ENCODE results near the gene PLPPR4. TPM values are rescaled to one million over a fixed set of nuclear protein-coding genes. Genes with fewer than 3 reads are reported as not detected.
A peak's percentile ranks its signal among the peaks of the same experiment; 100 is the strongest.

Gene PLPPR4
- total and polyA plus RNA-seq, 8 donors = 0.24 to 3.1 (median 0.66) TPM

DNA sequence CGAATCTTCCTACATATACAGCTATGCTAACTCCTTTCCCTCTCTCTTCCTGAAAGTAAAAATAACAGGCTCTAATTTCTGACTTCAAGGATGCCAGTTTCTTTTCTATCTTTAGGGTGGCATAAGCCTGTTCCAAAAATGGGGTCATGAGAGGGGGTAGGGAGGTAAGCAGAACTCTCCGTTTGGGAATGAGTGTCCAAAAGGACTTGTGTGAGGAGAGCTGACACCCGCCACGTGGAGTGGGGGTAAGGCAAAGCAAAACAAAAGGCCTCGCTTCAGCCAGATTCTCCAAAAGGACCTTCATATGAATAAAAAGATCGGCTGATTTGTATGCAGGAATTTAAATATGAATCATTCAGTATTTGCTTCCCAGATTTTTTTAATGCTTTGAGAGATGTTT is 28.6 kb downstream of the PLPPR4 start:
- WGBS, 2 donors = 60 to 70% methylated on average over 6 of the region's 6 CpGs
- FAIRE-seq (no peak), ATAC-seq (no peak), DNase-seq (no peak)
- H3K27me3 ChIP-seq = no peaks in the 10 kb centered on the region
- no peak overlapping the region for H3K27ac ChIP-seq
- no peaks in the 10 kb centered on the region for H3K36me3 ChIP-seq
- TF ChIP-seq CTCF (IDR thresholded peaks at IDR 0.05) = no peak
- H3K9me3 ChIP-seq = no peaks in the 10 kb centered on the region
- intact Hi-C loops (cut with DNase I) = no loop called here
- H3K4me1 ChIP-seq = no peaks in the 10 kb centered on the region
- H3K4me3 ChIP-seq = no peak overlapping the region

- Histone ChIP-seq H3K9me3 (no peaks in the 10 kb centered on the region), H3K27ac (no peak overlapping the region), H3K36me3 (no peaks in the 10 kb centered on the region), H3K27me3 (no peaks in the 10 kb centered on the region), H3K4me3 (no peak overlapping the region), H3K4me1 (no peaks in the 10 kb centered on the region)
- WGBS, 2 donors = 85% methylated on average over 2 of the region's 2 CpGs
- DNase-seq (no peak), ATAC-seq (no peak), FAIRE-seq (no peak)
- intact Hi-C loops (cut with DNase I) = no loop called here
- TF ChIP-seq CTCF (IDR thresholded peaks at IDR 0.05) = no peak
Measured at GRCh38 chr1:99297923-99298322, 33.6 kb downstream of the PLPPR4 start.

GRCh38 chr1:99304725-99305282 is 40.5 kb downstream of the PLPPR4 start:
- Histone ChIP-seq H3K36me3 (no peaks in the 10 kb centered on the region), H3K4me3 (no peak overlapping the region), H3K27ac (no peak overlapping the region), H3K9me3 (no peaks in the 10 kb centered on the region), H3K4me1 (no peaks in the 10 kb centered on the region), H3K27me3 (no peaks in the 10 kb centered on the region)
- TF ChIP-seq CTCF (IDR thresholded peaks at IDR 0.05) = no peak
- DNase-seq (no peak), FAIRE-seq (no peak), ATAC-seq (no peak)
- intact Hi-C loops (cut with DNase I) = no loop called here
- 69 to 83% methylated on average over 5 of the region's 5 CpGs for WGBS, 2 donors

- 66 to 77% methylated on average over 7 of the region's 7 CpGs for WGBS, 2 donors
- no peaks in the 10 kb centered on the region for H3K9me3 ChIP-seq
- FAIRE-seq (no peak), ATAC-seq (no peak), DNase-seq (no peak)
- no peak overlapping the region for H3K4me3 ChIP-seq
- H3K27ac ChIP-seq = no peak overlapping the region
- intact Hi-C loops (cut with DNase I) = no loop called here
- no peaks in the 10 kb centered on the region for H3K36me3 ChIP-seq
- no peaks in the 10 kb centered on the region for H3K27me3 ChIP-seq
- no peaks in the 10 kb centered on the region for H3K4me1 ChIP-seq
- no peak for TF ChIP-seq CTCF (IDR thresholded peaks at IDR 0.05)
Measured at GRCh38 chr1:99305626-99306025, 41.3 kb downstream of the PLPPR4 start.

DNA sequence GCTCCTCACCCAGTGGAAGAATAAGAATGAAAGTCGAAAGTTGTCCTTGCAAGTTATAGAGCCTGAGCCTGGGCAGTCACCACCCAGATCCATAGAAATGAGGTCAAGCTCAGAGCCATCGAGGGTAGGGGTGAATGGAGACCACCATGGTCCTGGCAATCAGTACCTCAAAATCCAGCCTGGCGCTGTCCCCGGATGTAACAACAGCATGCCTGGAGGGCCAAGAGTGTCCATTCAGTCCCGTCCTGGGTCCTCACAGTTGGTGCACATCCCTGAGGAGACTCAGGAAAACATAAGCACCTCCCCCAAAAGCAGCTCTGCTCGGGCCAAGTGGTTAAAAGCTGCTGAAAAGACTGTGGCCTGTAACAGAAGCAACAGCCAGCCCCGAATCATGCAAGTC is 41.8 kb downstream of the PLPPR4 start:
- no peak for FAIRE-seq
- Histone ChIP-seq H3K4me1 (no peaks in the 10 kb centered on the region), H3K9me3 (no peaks in the 10 kb centered on the region), H3K36me3 (no peaks in the 10 kb centered on the region), H3K27ac (no peak overlapping the region), H3K27me3 (no peaks in the 10 kb centered on the region), H3K4me3 (no peak overlapping the region)
- 60 to 76% methylated on average over 7 of the region's 7 CpGs for WGBS, 2 donors
- intact Hi-C loops (cut with DNase I) = no loop called here
- no peak for ATAC-seq
- no peak for TF ChIP-seq CTCF (IDR thresholded peaks at IDR 0.05)
- DNase-seq = peak in 1 of 6 donors; percentile 8

Measured in pancreas (tissue), 10 donors.